ENCODE data around the gene DDX1.
"Not testable (repeated sequence)": the region's sequence is repeated elsewhere in the genome, so short reads cannot be mapped to it uniquely, and the experiment has no call there.

The DDX1 gene

GRCh38 chr2:15617778-15618448 lies 26.2 kb downstream of the DDX1 start:
- no peak for DNase-seq

DNA sequence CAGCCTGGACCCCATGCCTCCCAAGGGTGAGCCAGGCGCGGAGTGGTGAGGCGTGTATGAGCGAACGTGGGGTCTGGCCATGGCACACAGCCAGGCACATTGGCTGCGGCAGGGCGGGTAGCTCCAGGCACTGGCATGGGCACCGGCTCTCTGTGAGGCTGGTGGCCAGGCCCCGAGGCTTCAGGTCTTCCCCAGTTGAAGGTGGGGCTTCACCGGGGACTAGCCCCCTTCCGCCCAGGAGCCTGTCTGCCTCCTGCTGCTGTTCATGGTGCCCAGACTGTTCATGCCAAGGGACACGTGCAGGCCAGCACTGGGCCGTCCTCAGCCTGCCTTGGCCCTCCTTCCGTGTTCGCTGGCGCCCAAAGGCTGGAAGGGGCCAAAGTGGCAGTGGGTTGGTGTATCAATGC lies 26.8 kb downstream of the DDX1 start:
- DNase-seq = no peak

DNA sequence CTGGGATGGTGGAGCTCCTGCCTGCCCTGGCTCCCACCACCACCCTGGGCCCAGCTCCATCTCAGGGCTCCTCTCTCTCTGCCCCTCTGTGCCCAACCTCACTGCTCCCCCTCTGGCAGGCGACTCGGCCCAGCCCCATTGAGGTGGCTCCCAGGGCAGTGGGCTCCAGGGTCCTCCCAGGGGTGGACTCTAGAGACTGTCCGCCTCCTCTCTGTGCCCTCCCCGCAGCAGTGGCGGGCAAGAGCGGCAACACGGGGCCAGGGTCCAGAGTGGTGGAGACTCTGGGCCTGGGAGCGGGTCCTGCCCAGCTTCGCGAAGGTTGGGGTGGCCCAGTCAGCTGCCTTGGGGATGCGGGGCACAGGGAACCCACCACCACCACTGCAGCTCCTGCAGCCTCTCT lies 27.4 kb downstream of the DDX1 start:
- no peak for DNase-seq

DNA sequence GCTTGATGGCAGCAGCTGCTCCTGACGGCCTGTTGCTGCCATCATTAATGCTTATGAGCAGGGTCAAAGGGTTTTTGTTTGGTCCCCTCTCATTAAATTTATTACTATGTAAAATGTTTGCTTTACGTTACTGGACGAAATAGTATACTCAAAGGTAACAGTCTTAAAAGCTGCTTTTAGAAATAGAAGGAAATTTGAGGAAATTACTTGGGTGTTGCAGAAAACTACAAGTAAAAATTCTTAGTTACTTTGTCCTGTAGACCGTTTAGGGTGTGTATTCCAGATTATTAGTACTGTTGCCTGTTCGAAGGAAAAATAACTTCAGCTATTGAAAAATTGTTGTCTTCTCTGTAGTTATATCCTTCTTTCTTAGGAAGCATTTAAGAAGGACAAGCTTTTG lies 27.8 kb downstream of the DDX1 start:
- DNase-seq = no peak

DNA sequence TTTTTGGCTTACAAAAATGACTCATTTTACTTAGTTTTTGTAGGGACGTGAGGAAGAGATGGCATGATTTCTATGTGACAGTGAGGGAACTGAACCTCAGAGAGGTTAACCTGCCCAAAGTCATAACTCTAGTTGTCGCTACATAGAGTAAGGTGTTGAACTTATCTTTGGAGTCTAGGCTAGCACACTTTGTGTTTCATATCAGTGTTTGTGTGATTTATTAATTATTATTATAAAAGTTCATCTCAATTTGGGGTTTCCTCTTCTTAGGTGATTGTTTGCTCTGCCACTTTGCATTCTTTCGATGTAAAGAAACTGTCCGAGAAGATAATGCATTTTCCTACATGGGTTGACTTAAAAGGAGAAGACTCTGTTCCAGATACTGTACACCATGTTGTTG lies 28.3 kb downstream of the DDX1 start:
- DNase-seq = no peak

DNA sequence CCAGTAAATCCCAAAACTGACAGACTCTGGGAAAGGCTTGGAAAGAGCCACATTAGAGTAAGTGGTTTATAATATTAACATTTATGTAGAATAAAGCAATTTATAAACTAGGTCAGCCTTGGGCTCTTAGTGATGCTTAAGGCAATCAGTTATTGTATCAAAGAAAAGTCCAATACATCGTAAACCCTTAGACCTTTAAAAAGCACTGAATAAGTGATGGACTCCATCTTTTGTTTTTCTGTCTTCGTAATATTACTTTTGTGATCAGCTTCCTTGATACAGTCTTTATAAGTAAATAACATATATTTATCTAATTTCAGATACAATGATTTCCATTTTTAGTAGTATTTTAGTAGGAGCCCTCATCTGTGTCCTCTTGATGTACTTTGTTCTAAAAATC lies 28.7 kb downstream of the DDX1 start:
- DNase-seq = no peak

DNA sequence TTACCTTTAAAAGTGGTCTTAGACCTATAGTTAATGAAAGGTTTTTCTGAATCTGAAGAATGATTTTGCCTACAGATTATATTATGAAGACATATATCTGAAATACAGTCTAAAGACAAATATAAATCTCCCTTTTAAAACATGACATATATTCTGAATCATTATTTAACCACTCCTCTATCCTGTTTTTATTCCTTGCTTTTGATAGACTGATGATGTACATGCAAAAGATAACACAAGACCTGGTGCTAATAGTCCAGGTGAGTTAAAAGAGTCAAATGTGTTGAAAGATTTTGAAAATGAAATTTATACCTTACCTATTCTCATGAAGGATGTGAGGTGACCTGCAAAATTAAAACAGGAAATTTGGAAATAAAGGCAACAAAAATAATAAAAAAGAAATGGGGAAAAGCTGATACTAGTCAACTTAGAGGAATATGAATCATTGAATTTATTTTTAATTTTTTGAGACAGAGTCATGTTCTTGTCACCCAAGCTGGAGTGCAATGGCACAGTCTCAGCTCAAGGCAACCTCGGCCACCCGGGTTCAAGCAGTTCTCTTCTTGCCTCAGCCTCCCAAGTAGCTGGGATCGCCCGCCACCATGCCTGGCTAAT lies 29.3 kb downstream of the DDX1 start:
- DNase-seq = no peak

GRCh38 chr2:15621472-15621870 lies 29.8 kb downstream of the DDX1 start:
- not testable (repeated sequence) for DNase-seq

- DNase-seq = no peak
Observed at GRCh38 chr2:15622214-15622613, 30.5 kb downstream of the DDX1 start.

DNA sequence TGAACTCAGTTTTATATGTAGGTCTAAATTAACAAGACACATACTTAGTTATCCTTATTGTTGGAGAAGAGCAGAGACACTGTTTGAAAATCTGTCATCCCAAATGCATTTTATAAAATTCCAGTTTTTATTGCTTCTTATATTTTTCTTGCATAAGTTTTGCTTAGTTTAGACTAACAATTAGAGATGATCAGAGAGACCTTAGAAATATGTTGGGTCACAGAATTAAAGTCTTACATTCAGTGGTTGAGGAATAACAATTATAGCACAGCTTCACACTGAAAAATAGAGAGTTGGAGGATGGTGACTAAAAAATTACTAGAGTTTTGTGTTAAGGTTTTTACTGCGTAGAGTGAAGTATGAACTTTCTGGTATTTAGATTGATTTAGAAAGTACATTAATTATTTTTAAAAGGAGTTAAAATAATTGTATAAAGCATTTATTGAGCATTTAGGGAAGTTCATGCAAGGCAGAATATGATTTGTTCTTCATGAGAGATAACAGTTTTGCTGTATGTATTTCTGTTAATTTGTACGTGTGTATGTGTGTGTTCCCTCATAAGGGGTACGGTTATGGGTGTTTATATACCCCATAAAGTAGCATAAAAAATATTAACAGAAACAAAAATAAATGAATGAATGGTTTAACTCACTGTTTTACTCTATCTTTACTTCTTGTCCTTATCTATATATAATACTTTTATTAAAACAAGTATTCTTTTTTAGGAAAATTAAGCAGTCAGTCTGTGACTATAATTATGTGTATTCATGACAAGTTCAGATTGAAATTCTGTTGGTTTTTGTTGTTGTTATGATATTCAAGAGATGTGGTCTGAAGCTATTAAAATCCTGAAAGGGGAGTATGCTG lies 31.2 kb downstream of the DDX1 start:
- no peak for DNase-seq

- DNase-seq = no peak
Observed at GRCh38 chr2:15623481-15623796, 31.8 kb downstream of the DDX1 start.

- DNase-seq = no peak
Observed at GRCh38 chr2:15623898-15624541, 32.4 kb downstream of the DDX1 start.

DNA sequence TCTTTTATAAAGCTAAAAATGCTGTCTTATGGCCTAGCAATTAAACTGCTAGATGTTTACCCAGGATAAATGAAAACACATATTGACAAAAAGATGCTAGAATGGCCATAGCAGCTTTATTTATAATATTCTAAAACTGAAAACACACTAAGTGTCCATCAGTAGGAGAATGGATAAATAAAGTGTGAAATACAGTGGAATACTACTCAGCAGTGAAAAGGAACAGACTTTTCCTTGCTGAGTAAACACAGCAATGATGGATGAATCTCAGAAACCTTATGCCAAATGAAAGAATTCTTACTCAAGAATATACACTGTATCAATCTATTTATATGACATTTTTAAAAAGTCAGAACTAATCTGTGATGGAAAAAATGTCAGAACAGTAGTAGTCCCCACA lies 33.2 kb downstream of the DDX1 start:
- no peak for DNase-seq

- DNase-seq = no peak
Observed at GRCh38 chr2:15625344-15626036, 33.8 kb downstream of the DDX1 start.

DNA sequence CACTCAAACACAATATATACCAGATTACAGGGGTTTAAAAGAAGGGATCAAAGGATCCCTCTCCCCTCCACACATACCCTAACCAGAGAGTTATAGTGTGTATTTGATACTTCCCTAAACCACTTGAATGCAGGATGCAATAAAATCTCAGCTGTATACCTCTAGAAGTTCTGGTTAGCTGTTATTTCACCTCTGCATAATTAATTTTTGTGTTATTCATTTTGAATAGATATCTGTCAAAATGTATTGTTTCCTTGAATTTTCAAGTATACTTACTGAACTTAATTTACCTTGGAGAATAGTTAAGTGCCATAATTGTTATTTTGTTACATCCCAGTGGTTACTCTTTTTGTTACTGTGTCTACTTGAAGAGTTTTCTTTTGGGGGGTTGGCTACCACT lies 34.5 kb downstream of the DDX1 start:
- DNase-seq = no peak

GRCh38 chr2:15626967-15627366 lies 35.3 kb downstream of the DDX1 start:
- no peak for DNase-seq

- no peak for DNase-seq
Observed at GRCh38 chr2:15627817-15628684, 36.4 kb downstream of the DDX1 start.

- no peak for DNase-seq
Observed at GRCh38 chr2:15628899-15629855, 37.5 kb downstream of the DDX1 start.

- no peak for DNase-seq
Observed at GRCh38 chr2:15630121-15630977, 38.7 kb downstream of the DDX1 start.
